Measurements from ENCODE around the gene UCP2. TPM values are rescaled to one million over a fixed set of nuclear protein-coding genes. Genes with fewer than 3 reads are reported as not detected.

Gene UCP2
- polyA plus RNA-seq (ENCODE audit: insufficient read length) = 201 TPM

- DNase-seq = peak; percentile 70
Measured at GRCh38 chr11:73982595-73982989, at the start of gene UCP2. Gene UCP2, minus strand, starts transcription at chr11:73982843. Its CDS starts 4,465 bp downstream, at chr11:73978378.

- DNase-seq = no peak
Measured at GRCh38 chr11:74030723-74031676, 48.4 kb upstream of the UCP2 start.

- DNase-seq = no peak
Measured at GRCh38 chr11:74025467-74026166, 43.0 kb upstream of the UCP2 start.

GRCh38 chr11:74024261-74025029, 41.8 kb upstream of the UCP2 start:
- DNase-seq = peak; percentile 56

- DNase-seq = no peak
Measured at GRCh38 chr11:74023276-74023675, 40.6 kb upstream of the UCP2 start.

GRCh38 chr11:74022546-74022945, 39.9 kb upstream of the UCP2 start:
- no peak for DNase-seq

- no peak for DNase-seq
Measured at GRCh38 chr11:74021998-74022397, 39.4 kb upstream of the UCP2 start.

GRCh38 chr11:74020539-74020938, 37.9 kb upstream of the UCP2 start:
- no peak for DNase-seq

- DNase-seq = no peak
Measured at GRCh38 chr11:74019860-74020259, 37.2 kb upstream of the UCP2 start.

- DNase-seq = no peak
Measured at GRCh38 chr11:74019104-74019738, 36.6 kb upstream of the UCP2 start.

- DNase-seq = peak; percentile 50
Measured at GRCh38 chr11:74018331-74019005, 35.8 kb upstream of the UCP2 start.

- no peak for DNase-seq
Measured at GRCh38 chr11:74017631-74018030, 35.0 kb upstream of the UCP2 start.

GRCh38 chr11:74015919-74016684, 33.5 kb upstream of the UCP2 start:
- DNase-seq = no peak

GRCh38 chr11:74014880-74015279, 32.2 kb upstream of the UCP2 start:
- no peak for DNase-seq

GRCh38 chr11:74013141-74013540, 30.5 kb upstream of the UCP2 start:
- DNase-seq = no peak

GRCh38 chr11:74012074-74012809, 29.6 kb upstream of the UCP2 start:
- no peak for DNase-seq

GRCh38 chr11:74011360-74012073, 28.9 kb upstream of the UCP2 start:
- no peak for DNase-seq

GRCh38 chr11:74010306-74011300, 28.0 kb upstream of the UCP2 start:
- no peak for DNase-seq
